IMR-90 (cell line): ENCODE data around the gene GTF3C1. TPM values are rescaled to one million over a fixed set of nuclear protein-coding genes. Genes with fewer than 3 reads are reported as not detected.

Experiments
- ATAC-seq: fragments of 200-7000 bp; cut with Tn5 transposase; 2 replicates; pipeline ENCODE4 v1.9.1; 2020; ENCODE audit warnings: low read depth, mild to moderate bottlenecking, moderate library complexity
- BruUV-seq: library from RNA; stranded (reverse); fragments of 400-500 nt; replicated peaks from 2 replicates; lab custom pipeline; 2021; lab: Mats Ljungman, UMichigan
- CTCF ChIA-PET: fragments of 300-600 bp; formaldehyde crosslinking; extraction: SDS; loops from one replicate; lab custom pipeline; 2021; ENCODE audit warnings: antibody characterized with exemption; lab: Yijun Ruan, JAX
- POLR2A ChIA-PET: fragments of 300-600 bp; sonication (Branson Sonifier 250); formaldehyde crosslinking; loops from one replicate; lab custom pipeline; 2022; ENCODE audit warnings: antibody characterized with exemption; ENCODE audit not compliant: unreplicated experiment; lab: Charles Lee
- DNase-seq: peaks from one replicate; pipeline ENCODE4 v3.0.0; 2013
- H2AFZ ChIP-seq: replicated peaks from 2 replicates; pipeline ENCODE3; 2013; ENCODE audit warnings: low read length, mild to moderate bottlenecking; ENCODE audit not compliant: poor library complexity
- H2AK5ac ChIP-seq: 2 replicates; pipeline ENCODE4 v1.6.1; 2013; ENCODE audit warnings: low read depth, low read length, inconsistent platforms
- H2AK9ac ChIP-seq: replicated peaks from 2 replicates; pipeline ENCODE3; 2013; ENCODE audit warnings: mild to moderate bottlenecking, low read depth, low read length, moderate library complexity; ENCODE audit not compliant: poor library complexity
- H2BK120ac ChIP-seq: 2 replicates; pipeline ENCODE4 v1.6.1; 2013; ENCODE audit warnings: low read depth, low read length, inconsistent platforms
- H2BK15ac ChIP-seq: 3 replicates; pipeline ENCODE4 v1.6.1; 2013; ENCODE audit warnings: low read depth, low read length, inconsistent platforms
- H2BK20ac ChIP-seq: 2 replicates; pipeline ENCODE4 v1.6.1; 2013; ENCODE audit warnings: low read depth, mild to moderate bottlenecking, inconsistent platforms, low read length, moderate library complexity
- H2BK5ac ChIP-seq: 2 replicates; pipeline ENCODE4 v1.6.1; 2013; ENCODE audit warnings: mild to moderate bottlenecking, low read depth, low read length, inconsistent platforms; ENCODE audit not compliant: poor library complexity, severe bottlenecking
- H3K14ac ChIP-seq: replicated peaks from 2 replicates; pipeline ENCODE4 v1.6.1; 2013; ENCODE audit warnings: low read depth, low read length, inconsistent platforms
- H3K18ac ChIP-seq: 2 replicates; pipeline ENCODE4 v1.6.1; 2013; ENCODE audit warnings: low read depth, low read length, control low read depth
- H3K23ac ChIP-seq: 2 replicates; pipeline ENCODE4 v1.6.1; 2013; ENCODE audit warnings: low read depth, low read length, inconsistent platforms
- H3K27ac ChIP-seq: 2 replicates; pipeline ENCODE4 v1.5.1; 2013; ENCODE audit warnings: mild to moderate bottlenecking, control low read depth, low read length; ENCODE audit not compliant: insufficient read depth
- H3K27me3 ChIP-seq: 2 replicates; pipeline ENCODE4 v1.6.1; 2013; ENCODE audit warnings: low read length; ENCODE audit not compliant: control insufficient read depth, insufficient read depth
- H3K36me3 ChIP-seq: 2 replicates; pipeline ENCODE4 v1.6.1; 2013; ENCODE audit warnings: low read length, mixed read lengths; ENCODE audit not compliant: control insufficient read depth, insufficient read depth
- H3K4ac ChIP-seq: 2 replicates; pipeline ENCODE4 v1.6.1; 2013; ENCODE audit warnings: low read depth, low read length, inconsistent platforms
- H3K4me1 ChIP-seq: 2 replicates; pipeline ENCODE4 v1.6.1; 2013; ENCODE audit warnings: low read length, mixed read lengths; ENCODE audit not compliant: control insufficient read depth, insufficient read depth
- H3K4me2 ChIP-seq: 2 replicates; pipeline ENCODE4 v1.6.1; 2013; ENCODE audit warnings: low read depth, mild to moderate bottlenecking, control low read depth, low read length, moderate library complexity
- H3K4me3 ChIP-seq: 2 replicates; pipeline ENCODE4 v1.5.1; 2013; ENCODE audit warnings: low read depth, mild to moderate bottlenecking, control low read depth, low read length, moderate library complexity; ENCODE audit not compliant: insufficient read depth
- H3K56ac ChIP-seq: 2 replicates; pipeline ENCODE4 v1.6.1; 2013; ENCODE audit warnings: low read length, inconsistent platforms; ENCODE audit not compliant: insufficient read depth; ENCODE audit errors: extremely low read depth
- H3K79me1 ChIP-seq, 2 experiments: 2 replicates each; pipeline ENCODE4 v1.6.1; 2013; ENCODE audit warnings: low read length in 2 of 2, inconsistent platforms in 1 of 2, low read depth in 1 of 2
- H3K9ac ChIP-seq: 2 replicates; pipeline ENCODE4 v1.6.1; 2013; ENCODE audit warnings: low read depth, low read length, control low read depth
- H3K9me1 ChIP-seq: 2 replicates; pipeline ENCODE4 v1.6.1; 2013; ENCODE audit warnings: low read length, inconsistent platforms; ENCODE audit not compliant: insufficient read depth
- H3K9me3 ChIP-seq: 2 replicates; pipeline ENCODE4 v1.6.1; 2013; ENCODE audit warnings: low read length; ENCODE audit not compliant: control insufficient read depth, insufficient read depth
- H4K20me1 ChIP-seq: 2 replicates; pipeline ENCODE4 v1.6.1; 2013; ENCODE audit warnings: low read length, inconsistent platforms; ENCODE audit not compliant: insufficient read depth
- H4K5ac ChIP-seq: 2 replicates; pipeline ENCODE4 v1.6.1; 2013; ENCODE audit warnings: mild to moderate bottlenecking, low read depth, low read length, control low read depth
- H4K8ac ChIP-seq, 2 experiments: 2 replicates each; pipeline ENCODE4 v1.6.1; 2013; ENCODE audit warnings: low read depth in 2 of 2, low read length in 2 of 2, control low read depth in 1 of 2, inconsistent platforms in 1 of 2
- H4K91ac ChIP-seq: 2 replicates; pipeline ENCODE4 v1.6.1; 2013; ENCODE audit warnings: low read depth, low read length, inconsistent platforms; ENCODE audit not compliant: insufficient read depth
- BHLHE40 ChIP-seq: fragments of 150-350 bp; IDR thresholded peaks from 2 replicates; pipeline ENCODE4 v1.6.1; 2016; ENCODE audit warnings: mild to moderate bottlenecking, low read depth, low read length
- CEBPB ChIP-seq: IDR thresholded peaks from 2 replicates; pipeline ENCODE4 v1.6.1; 2012; ENCODE audit warnings: low read depth, low read length, improper control_type of control experiment
- CHD1 ChIP-seq: IDR thresholded peaks from 2 replicates; pipeline ENCODE4 v1.6.1; 2012; ENCODE audit warnings: low read depth, low read length, improper control_type of control experiment
- FOS ChIP-seq: fragments of 150-350 bp; IDR thresholded peaks from 2 replicates; pipeline ENCODE4 v1.6.1; 2016; ENCODE audit warnings: low read depth, low read length
- MAFK ChIP-seq: IDR thresholded peaks from 2 replicates; pipeline ENCODE4 v1.6.1; 2012; ENCODE audit warnings: low read depth, low read length, improper control_type of control experiment
- MAZ ChIP-seq: IDR thresholded peaks from 2 replicates; pipeline ENCODE4 v1.6.1; 2012; ENCODE audit warnings: low read depth, mild to moderate bottlenecking, low read length, improper control_type of control experiment, moderate library complexity, borderline replicate concordance
- MXI1 ChIP-seq: IDR thresholded peaks from 2 replicates; pipeline ENCODE4 v1.6.1; 2012; ENCODE audit warnings: low read depth, mild to moderate bottlenecking, low read length, moderate library complexity, borderline replicate concordance
- NFE2L2 ChIP-seq: fragments of 150-350 bp; IDR thresholded peaks from 2 replicates; pipeline ENCODE4 v1.6.1; 2016; ENCODE audit warnings: low read depth, mild to moderate bottlenecking, low read length
- POLR2A ChIP-seq: IDR thresholded peaks from 2 replicates; pipeline ENCODE4 v1.6.1; 2012; ENCODE audit warnings: mild to moderate bottlenecking, low read depth, low read length
- RAD21 ChIP-seq: IDR thresholded peaks from 2 replicates; pipeline ENCODE4 v1.6.1; 2012; ENCODE audit warnings: low read length, improper control_type of control experiment
- RCOR1 ChIP-seq: IDR thresholded peaks from 2 replicates; pipeline ENCODE4 v1.6.1; 2012; ENCODE audit warnings: mild to moderate bottlenecking, low read length, improper control_type of control experiment; ENCODE audit not compliant: insufficient replicate concordance
- RFX5 ChIP-seq: IDR thresholded peaks from 2 replicates; pipeline ENCODE4 v1.8.0; 2012; ENCODE audit warnings: low read depth, mild to moderate bottlenecking, low read length, moderate library complexity
- SMC3 ChIP-seq: fragments of 150-350 bp; IDR thresholded peaks from 2 replicates; pipeline ENCODE4 v1.6.1; 2016; ENCODE audit warnings: low read depth, mild to moderate bottlenecking, antibody characterized with exemption, low read length, moderate library complexity
- USF2 ChIP-seq: fragments of 150-350 bp; IDR thresholded peaks from 2 replicates; pipeline ENCODE4 v1.6.1; 2017; ENCODE audit warnings: mild to moderate bottlenecking, antibody characterized with exemption, low read length, low read depth
- WGBS, 2 experiments: methylation state at CpG; one replicate each; pipeline versions ENCODE4 v1.1.5 to v1.1.7; 2013; ENCODE audit warnings: missing lambda C conversion rate in 2 of 2; ENCODE audit not compliant: insufficient read length in 1 of 2; ENCODE audit errors: extremely low coverage in 2 of 2; 5-methylcytosine and 5-hydroxymethylcytosine counted together
- dilution Hi-C: fragments of 300-500 bp; cut with HindIII; formaldehyde crosslinking; loops from one replicate; pipeline ENCODE4 v1.14.3; 2018; ENCODE audit warnings: low sequenced_read_pairs; ENCODE audit not compliant: unreplicated experiment
- in situ Hi-C: fragments of 300-500 bp; cut with MboI; formaldehyde crosslinking; loops from 3 replicates; pipeline ENCODE4 v1.14.3; 2019; ENCODE audit warnings: low sequenced_read_pairs, inconsistent platforms, mixed read lengths
- intact Hi-C: fragments of 100-400 bp; cut with micrococcal nuclease; formaldehyde crosslinking; loops from 2 replicates; pipeline ENCODE4 v1.10.0; 2022
- polyA plus RNA-seq, 3 experiments: library from polyadenylated mRNA; depleted of rRNA; stranded (reverse); fragments of >200 nt; gene quantifications; 2 replicates each; pipeline ENCODE4 v1.2.3, GENCODE V29; 2012; ENCODE audit warnings: low replicate concordance in 1 of 3
- total RNA-seq: library from RNA; depleted of rRNA; stranded (reverse); fragments of >200 nt; gene quantifications from 2 replicates; pipeline ENCODE4 v1.2.3, GENCODE V29; 2012
- TF ChIP-seq, protein P1 (sequence below): fragments of 150-350 bp; IDR thresholded peaks from 2 replicates; pipeline ENCODE4 v1.6.1; 2016; ENCODE audit warnings: low read depth, mild to moderate bottlenecking, low read length, moderate library complexity, borderline replicate concordance
- TF ChIP-seq, protein P2 (sequence below): conservative IDR thresholded peaks from 2 replicates; pipeline ENCODE4 v1.5.1; 2012; ENCODE audit warnings: mild to moderate bottlenecking, low read depth, low read length, improper control_type of control experiment

GTF3C1 gene
- total and polyA plus RNA-seq, 2 of the 4 experiments (the other 2 are of a cell fraction): 50.8 to 68.1 TPM

DNA sequence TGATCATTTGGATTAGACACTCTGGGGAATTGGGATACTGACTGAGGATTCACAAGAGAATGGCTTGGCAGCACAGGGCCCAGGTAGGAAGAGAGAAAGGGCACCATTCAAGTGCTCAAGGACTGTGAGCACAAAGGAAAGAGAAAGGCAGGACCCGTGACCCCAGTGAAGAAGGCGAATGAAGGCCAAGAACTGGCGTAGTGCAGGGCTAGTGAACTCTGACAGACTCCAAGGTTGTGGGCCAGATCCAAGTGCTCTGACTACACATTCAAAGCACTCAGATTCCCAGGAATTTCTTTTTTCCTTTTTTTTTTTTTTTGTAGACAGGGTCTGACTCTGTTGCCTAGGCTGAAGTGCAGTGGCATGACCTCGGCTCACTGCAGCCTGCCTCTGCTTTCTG lies 5.0 kb downstream of the GTF3C1 start:
- H4K8ac ChIP-seq: no peak overlapping the region
- ChIA-PET CTCF (no interaction called here), POLR2A (no interaction called here)
- no peaks in the 10 kb centered on the region for H3K9me3 ChIP-seq
- ATAC-seq (no peak), DNase-seq (no peak)
- in situ Hi-C loops (no loop called here), dilution Hi-C loops (no loop called here), intact Hi-C loops (loop anchor here (5.0 kb wide), 1 partner anchor 52 kb away; no protein-coding TSS in a partner anchor)
- no peak overlapping the region for H2AK5ac ChIP-seq
- no peak overlapping the region for H3K4me2 ChIP-seq
- peaks cover 45% of the 10 kb centered on the region for H3K36me3 ChIP-seq
- no peak overlapping the region for H3K23ac ChIP-seq
- no peaks in the 10 kb centered on the region for H3K27me3 ChIP-seq
- peaks cover 17% of the 10 kb centered on the region; the same call in 1 of the 2 replicates for H3K9me1 ChIP-seq
- no peak overlapping the region for H3K9ac ChIP-seq
- TF ChIP-seq MAZ: no peak
- TF ChIP-seq RAD21: no peak
- no peak for TF ChIP-seq SMC3
- no peak for TF ChIP-seq MXI1
- no peak for TF ChIP-seq USF2
- TF ChIP-seq NFE2L2: no peak
- TF ChIP-seq, protein P1, sequence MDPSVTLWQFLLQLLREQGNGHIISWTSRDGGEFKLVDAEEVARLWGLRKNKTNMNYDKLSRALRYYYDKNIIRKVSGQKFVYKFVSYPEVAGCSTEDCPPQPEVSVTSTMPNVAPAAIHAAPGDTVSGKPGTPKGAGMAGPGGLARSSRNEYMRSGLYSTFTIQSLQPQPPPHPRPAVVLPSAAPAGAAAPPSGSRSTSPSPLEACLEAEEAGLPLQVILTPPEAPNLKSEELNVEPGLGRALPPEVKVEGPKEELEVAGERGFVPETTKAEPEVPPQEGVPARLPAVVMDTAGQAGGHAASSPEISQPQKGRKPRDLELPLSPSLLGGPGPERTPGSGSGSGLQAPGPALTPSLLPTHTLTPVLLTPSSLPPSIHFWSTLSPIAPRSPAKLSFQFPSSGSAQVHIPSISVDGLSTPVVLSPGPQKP: no peak
- TF ChIP-seq, protein P2, sequence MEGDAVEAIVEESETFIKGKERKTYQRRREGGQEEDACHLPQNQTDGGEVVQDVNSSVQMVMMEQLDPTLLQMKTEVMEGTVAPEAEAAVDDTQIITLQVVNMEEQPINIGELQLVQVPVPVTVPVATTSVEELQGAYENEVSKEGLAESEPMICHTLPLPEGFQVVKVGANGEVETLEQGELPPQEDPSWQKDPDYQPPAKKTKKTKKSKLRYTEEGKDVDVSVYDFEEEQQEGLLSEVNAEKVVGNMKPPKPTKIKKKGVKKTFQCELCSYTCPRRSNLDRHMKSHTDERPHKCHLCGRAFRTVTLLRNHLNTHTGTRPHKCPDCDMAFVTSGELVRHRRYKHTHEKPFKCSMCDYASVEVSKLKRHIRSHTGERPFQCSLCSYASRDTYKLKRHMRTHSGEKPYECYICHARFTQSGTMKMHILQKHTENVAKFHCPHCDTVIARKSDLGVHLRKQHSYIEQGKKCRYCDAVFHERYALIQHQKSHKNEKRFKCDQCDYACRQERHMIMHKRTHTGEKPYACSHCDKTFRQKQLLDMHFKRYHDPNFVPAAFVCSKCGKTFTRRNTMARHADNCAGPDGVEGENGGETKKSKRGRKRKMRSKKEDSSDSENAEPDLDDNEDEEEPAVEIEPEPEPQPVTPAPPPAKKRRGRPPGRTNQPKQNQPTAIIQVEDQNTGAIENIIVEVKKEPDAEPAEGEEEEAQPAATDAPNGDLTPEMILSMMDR: no peak
- TF ChIP-seq FOS: no peak
- TF ChIP-seq RFX5: no peak
- TF ChIP-seq POLR2A: no peak
- TF ChIP-seq RCOR1: no peak
- TF ChIP-seq CHD1: no peak
- TF ChIP-seq MAFK: no peak
- TF ChIP-seq BHLHE40: no peak
- no peak for TF ChIP-seq CEBPB
- peaks cover 27 to 76% of the 10 kb centered on the region in 2 experiments for H3K79me1 ChIP-seq
- no peak overlapping the region for H2AFZ ChIP-seq
- H3K4me3 ChIP-seq: no peak overlapping the region
- BruUV-seq: no TSS peak
- no peak overlapping the region for H3K14ac ChIP-seq
- no peak overlapping the region for H4K91ac ChIP-seq
- H3K56ac ChIP-seq: no peak overlapping the region
- H3K4me1 ChIP-seq: peaks cover 7% of the 10 kb centered on the region
- no peak overlapping the region for H3K4ac ChIP-seq
- no peak overlapping the region for H4K5ac ChIP-seq
- H3K18ac ChIP-seq: no peak overlapping the region
- H2BK20ac ChIP-seq: no peak overlapping the region
- no peak overlapping the region for H2BK120ac ChIP-seq
- H2BK5ac ChIP-seq: no peak overlapping the region
- WGBS, 2 experiments: no CpG with 5 or more reads among the region's 4 CpGs
- no peak overlapping the region for H2BK15ac ChIP-seq
- peaks cover 54% of the 10 kb centered on the region for H4K20me1 ChIP-seq
- no peak overlapping the region for H3K27ac ChIP-seq
- no peak overlapping the region for H2AK9ac ChIP-seq
